Stimulated activated CD8-positive, alpha-beta memory T cell treated with anti-CD3 and anti-CD28 coated beads, Interleukin-12 subunit alpha, Interleukin-12 subunit beta, amount 100 ng/mL, for 4 hours (primary cell): ENCODE measurements around the gene USP32.
A peak's percentile ranks its signal among the peaks of the same experiment; 100 is the strongest.
"Not testable (repeated sequence)": the region's sequence is repeated elsewhere in the genome, so short reads cannot be mapped to it uniquely, and the experiment has no call there.

Experiments
- DNase-seq: peaks from one replicate; pipeline ENCODE4 v3.0.0-alpha.2; 2020; ENCODE audit warnings: low read depth

Gene USP32

GRCh38 chr17:60403523-60403810 lies 11.5 kb upstream of the USP32 start:
- no peak for DNase-seq

GRCh38 chr17:60401819-60402218 lies 9.9 kb upstream of the USP32 start:
- no peak for DNase-seq

- no peak for DNase-seq
Measured at GRCh38 chr17:60398227-60398959, 6.5 kb upstream of the USP32 start.

- no peak for DNase-seq
Measured at GRCh38 chr17:60396412-60396811, 4.5 kb upstream of the USP32 start.

GRCh38 chr17:60395508-60396065 lies 3.7 kb upstream of the USP32 start:
- no peak for DNase-seq

- no peak for DNase-seq
Measured at GRCh38 chr17:60393840-60394723, 2.1 kb upstream of the USP32 start.

- DNase-seq = no peak
Measured at GRCh38 chr17:60392845-60393702, 1.1 kb upstream of the USP32 start.

GRCh38 chr17:60391471-60392041 lies 377 bp downstream of the USP32 start:
- DNase-seq = peak; percentile 1

GRCh38 chr17:60390925-60391470 lies 935 bp downstream of the USP32 start:
- no peak for DNase-seq

- no peak for DNase-seq
Measured at GRCh38 chr17:60390186-60390585, 1.7 kb downstream of the USP32 start.

- no peak for DNase-seq
Measured at GRCh38 chr17:60388742-60389141, 3.2 kb downstream of the USP32 start.

GRCh38 chr17:60387666-60388065 lies 4.3 kb downstream of the USP32 start:
- DNase-seq = no peak

GRCh38 chr17:60386147-60387058 lies 5.5 kb downstream of the USP32 start:
- no peak for DNase-seq

GRCh38 chr17:60384921-60385320 lies 7.0 kb downstream of the USP32 start:
- not testable (repeated sequence) for DNase-seq

- no peak for DNase-seq
Measured at GRCh38 chr17:60383379-60383778, 8.6 kb downstream of the USP32 start.

GRCh38 chr17:60381958-60382357 lies 10.0 kb downstream of the USP32 start:
- no peak for DNase-seq

- DNase-seq = not testable (repeated sequence)
Measured at GRCh38 chr17:60379461-60379860, 12.5 kb downstream of the USP32 start.

GRCh38 chr17:60378187-60378586 lies 13.7 kb downstream of the USP32 start:
- DNase-seq = not testable (repeated sequence)

- DNase-seq = no peak
Measured at GRCh38 chr17:60372790-60373483, 19.0 kb downstream of the USP32 start.
